NOMO-1 treated with dmso at 0.1 percent for 144 hours (cell line): ENCODE data around the gene KLRF1.
"Not testable (repeated sequence)": the region's sequence is repeated elsewhere in the genome, so short reads cannot be mapped to it uniquely, and the experiment has no call there.

Source experiments
- DNase-seq: peaks from one replicate; lab custom pipeline; 2025; ENCODE audit not compliant: unreplicated experiment; lab: John Stamatoyannopoulos, UW

The KLRF1 gene

GRCh38 chr12:9868951-9869306 lies 41.6 kb downstream of the KLRF1 start:
- DNase-seq, result no peak

- peak; percentile 33 for DNase-seq
Measured at GRCh38 chr12:9869307-9870161, 42.3 kb downstream of the KLRF1 start, which contains the start of gene CLEC2B. CLEC2B (minus strand) TSS chr12:9869354.

- DNase-seq, result no peak
Measured at GRCh38 chr12:9870286-9870866, 43.1 kb downstream of the KLRF1 start.

GRCh38 chr12:9872162-9872561 lies 44.9 kb downstream of the KLRF1 start:
- no peak for DNase-seq

GRCh38 chr12:9872742-9873141 lies 45.5 kb downstream of the KLRF1 start:
- DNase-seq, result no peak

GRCh38 chr12:9876120-9876519 lies 48.8 kb downstream of the KLRF1 start:
- not testable (repeated sequence) for DNase-seq

- DNase-seq, result no peak
Measured at GRCh38 chr12:9880532-9881078, 53.3 kb downstream of the KLRF1 start.

GRCh38 chr12:9881246-9881645 lies 54.0 kb downstream of the KLRF1 start, which contains the start of gene KLRF2:
KLRF2 (plus strand) TSS chr12:9881489; CDS start chr12:9881596, 107 bp downstream.
- no peak for DNase-seq

- no peak for DNase-seq
Measured at GRCh38 chr12:9881988-9882387, 54.7 kb downstream of the KLRF1 start.

GRCh38 chr12:9883175-9883574 lies 55.9 kb downstream of the KLRF1 start:
- DNase-seq, result no peak

GRCh38 chr12:9888665-9889273 lies 61.5 kb downstream of the KLRF1 start:
- DNase-seq, result no peak
